ENCODE measurements around the gene GCK. TPM values are rescaled to one million over a fixed set of nuclear protein-coding genes. Genes with fewer than 3 reads are reported as not detected.

The GCK gene
- total RNA-seq, 2 experiments from 2014 or later = 0.16 TPM; not detected in 1

DNA sequence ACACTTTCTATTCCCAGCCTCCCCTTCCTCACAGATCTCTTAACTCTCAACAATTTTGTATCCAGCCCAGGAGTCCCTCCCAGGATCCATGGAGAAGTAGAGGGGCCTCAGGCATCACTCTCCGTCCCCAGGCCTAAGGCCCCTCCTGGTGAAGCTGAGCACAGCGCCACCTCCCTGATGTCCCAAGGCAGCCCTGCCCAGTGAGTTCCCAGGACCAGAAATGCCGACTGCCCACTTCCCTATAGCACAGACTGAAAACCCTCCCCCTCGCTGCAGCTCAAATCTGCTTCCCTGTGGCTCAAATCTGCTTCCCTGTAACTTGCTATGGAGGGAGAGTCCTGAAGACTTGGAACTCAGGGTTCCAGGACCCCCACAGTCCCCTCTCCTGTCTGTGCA lies 47.1 kb upstream of the GCK start:
- H3K36me3 ChIP-seq (ENCODE audit: insufficient read depth, low read length) = no peaks in the 10 kb centered on the region
- BruUV-seq (replicated peaks) = no TSS peak
- TF ChIP-seq EZH2phosphoT487 (IDR thresholded peaks at IDR 0.05; ENCODE audit: borderline replicate concordance, low read depth, low read length) = no peak
- TF ChIP-seq CTCF (conservative IDR thresholded peaks at IDR 0.05; ENCODE audit: low read length) = no peak
- ChIA-PET CTCF (ENCODE audit: unreplicated experiment) (no interaction called here), POLR2A (no interaction called here)
- intact Hi-C loops (cut with micrococcal nuclease; ENCODE audit: unreplicated experiment) = no loop called here
- H3K4me1 ChIP-seq (ENCODE audit: insufficient read depth, low read length, poor library complexity, severe bottlenecking) = peaks cover 4% of the 10 kb centered on the region
- H3K9me2 ChIP-seq (ENCODE audit: insufficient read depth, low read length) = no peaks in the 10 kb centered on the region
- H4K20me1 ChIP-seq (ENCODE audit: insufficient read depth, low read length) = no peaks in the 10 kb centered on the region
- no peak overlapping the region for H2AFZ ChIP-seq (ENCODE audit: low read length)
- no peaks in the 10 kb centered on the region for H3K9me3 ChIP-seq (ENCODE audit: low read length)
- H3K4me3 ChIP-seq (ENCODE audit: low read depth, low read length, poor library complexity, severe bottlenecking) = no peak overlapping the region
- DNase-seq (ENCODE audit: low spot score) = no peak
- H3K4me2 ChIP-seq (ENCODE audit: low read length) = no peak overlapping the region
- H3K27ac ChIP-seq (ENCODE audit: low read depth, low read length, poor library complexity, severe bottlenecking) = no peak overlapping the region
- H3K79me2 ChIP-seq (ENCODE audit: insufficient read depth, low read depth, low read length) = no peaks in the 10 kb centered on the region

- Histone ChIP-seq H3K4me1 (ENCODE audit: insufficient read depth, low read length, poor library complexity, severe bottlenecking) (peaks cover 2% of the 10 kb centered on the region), H3K9me3 (ENCODE audit: low read length) (no peaks in the 10 kb centered on the region), H3K4me2 (ENCODE audit: low read length) (no peak overlapping the region), H4K20me1 (ENCODE audit: insufficient read depth, low read length) (no peaks in the 10 kb centered on the region), H2AFZ (ENCODE audit: low read length) (no peak overlapping the region), H3K4me3 (ENCODE audit: low read depth, low read length, poor library complexity, severe bottlenecking) (no peak overlapping the region), H3K79me2 (ENCODE audit: insufficient read depth, low read depth, low read length) (no peaks in the 10 kb centered on the region), H3K9me2 (ENCODE audit: insufficient read depth, low read length) (no peaks in the 10 kb centered on the region), H3K36me3 (ENCODE audit: insufficient read depth, low read length) (no peaks in the 10 kb centered on the region), H3K27ac (ENCODE audit: low read depth, low read length, poor library complexity, severe bottlenecking) (no peak overlapping the region)
- POLR2A ChIA-PET = no interaction called here
- CTCF ChIA-PET (ENCODE audit: unreplicated experiment) = no interaction called here
- TF ChIP-seq EZH2phosphoT487 (IDR thresholded peaks at IDR 0.05; ENCODE audit: borderline replicate concordance, low read depth, low read length) (no peak), CTCF (conservative IDR thresholded peaks at IDR 0.05; ENCODE audit: low read length) (no peak)
- BruUV-seq (replicated peaks) = no TSS peak
- intact Hi-C loops (cut with micrococcal nuclease; ENCODE audit: unreplicated experiment) = no loop called here
- DNase-seq (ENCODE audit: low spot score) = no peak
These were observed 46.5 kb upstream of the GCK start for GRCh38 chr7:44235582-44236332.

- POLR2A ChIA-PET = no interaction called here
- Histone ChIP-seq H3K4me2 (ENCODE audit: low read length) (no peak overlapping the region), H3K9me2 (ENCODE audit: insufficient read depth, low read length) (no peaks in the 10 kb centered on the region), H3K79me2 (ENCODE audit: insufficient read depth, low read depth, low read length) (no peaks in the 10 kb centered on the region), H3K27ac (ENCODE audit: low read depth, low read length, poor library complexity, severe bottlenecking) (no peak overlapping the region), H2AFZ (ENCODE audit: low read length) (no peak overlapping the region), H3K9me3 (ENCODE audit: low read length) (no peaks in the 10 kb centered on the region), H3K4me3 (ENCODE audit: low read depth, low read length, poor library complexity, severe bottlenecking) (no peak overlapping the region), H4K20me1 (ENCODE audit: insufficient read depth, low read length) (no peaks in the 10 kb centered on the region), H3K4me1 (ENCODE audit: insufficient read depth, low read length, poor library complexity, severe bottlenecking) (no peaks in the 10 kb centered on the region), H3K36me3 (ENCODE audit: insufficient read depth, low read length) (no peaks in the 10 kb centered on the region)
- no peak for DNase-seq (ENCODE audit: low spot score)
- intact Hi-C loops (cut with micrococcal nuclease; ENCODE audit: unreplicated experiment) = no loop called here
- TF ChIP-seq CTCF (conservative IDR thresholded peaks at IDR 0.05; ENCODE audit: low read length) = no peak
- TF ChIP-seq EZH2phosphoT487 (IDR thresholded peaks at IDR 0.05; ENCODE audit: borderline replicate concordance, low read depth, low read length) = no peak
- BruUV-seq (replicated peaks) = no TSS peak
- CTCF ChIA-PET (ENCODE audit: unreplicated experiment) = no interaction called here
These were observed 45.8 kb upstream of the GCK start for GRCh38 chr7:44235066-44235465.

All from OCI-LY7 (cell line).